NCI-H2196 treated with DMSO at 0.1 percent for 48 hours (cell line): ENCODE results near the gene SLC24A3.

ENCODE experiments used
- DNase-seq: peaks from one replicate; lab custom pipeline; 2025; ENCODE audit not compliant: unreplicated experiment; lab: John Stamatoyannopoulos, UW

The SLC24A3 gene

DNA sequence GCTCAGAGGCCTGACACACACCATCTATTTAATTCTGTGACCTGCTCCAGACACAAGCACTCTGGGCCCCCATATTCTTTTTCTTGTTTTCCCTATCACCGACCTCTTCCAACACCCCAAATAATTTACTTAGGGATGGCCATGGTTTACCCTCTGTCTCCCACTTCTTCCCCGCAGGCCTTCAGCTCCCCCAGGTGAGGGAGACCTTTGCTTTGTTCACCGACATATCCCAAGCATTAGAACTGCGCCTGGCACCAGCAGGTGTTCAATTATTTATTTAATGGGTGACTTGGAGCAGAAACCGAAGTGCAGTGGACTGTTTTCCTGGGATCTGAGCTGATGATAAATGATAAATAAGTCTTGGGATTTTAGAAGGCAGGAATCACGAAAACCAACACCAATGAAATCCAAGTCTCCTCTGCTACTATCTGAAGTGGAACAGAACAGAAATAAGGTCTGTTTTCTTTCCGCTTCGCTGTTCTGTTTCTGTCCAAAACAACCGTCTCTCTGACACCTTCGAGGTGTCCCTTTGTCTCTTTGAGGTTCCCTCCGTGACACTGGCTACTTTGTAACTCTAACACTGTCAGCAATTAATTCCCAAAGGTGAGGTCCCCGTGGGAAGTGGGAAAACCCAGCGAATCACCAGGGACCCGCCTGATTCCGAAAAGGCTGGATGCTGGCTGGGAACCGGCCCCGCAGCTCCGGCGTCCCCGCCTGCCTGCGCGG is 544.5 kb downstream of the SLC24A3 start:
- DNase-seq: no peak

DNA sequence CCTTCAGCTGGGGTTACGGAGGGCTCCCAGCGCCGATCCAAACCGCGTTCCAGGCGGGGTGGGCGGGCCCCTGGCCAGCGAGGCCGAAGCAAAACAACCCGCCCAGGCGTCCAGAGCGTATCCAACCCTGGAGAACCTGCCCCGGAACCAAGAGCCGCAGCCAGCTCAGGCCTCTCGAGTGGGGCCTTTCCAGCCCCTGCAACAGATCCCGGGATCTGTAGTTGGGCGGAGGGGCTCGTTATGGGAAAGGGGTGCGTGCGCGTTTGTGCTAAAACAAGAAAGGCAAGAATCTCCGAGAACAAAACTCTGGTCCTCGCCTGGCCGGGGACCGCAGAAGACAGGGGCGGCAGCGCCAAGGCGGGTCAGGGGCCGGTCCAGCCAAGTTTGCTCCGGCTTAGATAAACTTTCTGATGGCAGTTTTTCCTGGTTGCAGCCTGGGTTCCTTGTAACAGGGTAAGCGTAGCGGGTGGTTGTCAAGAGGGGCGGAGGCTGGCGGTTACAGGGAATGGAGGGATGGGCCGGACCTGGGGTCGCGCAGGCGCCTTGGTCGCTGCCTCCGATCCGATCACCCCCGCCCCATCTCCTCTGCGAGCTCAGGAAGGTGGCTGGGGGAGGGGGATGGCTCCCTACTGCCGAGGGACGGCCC is 545.2 kb downstream of the SLC24A3 start:
- peak; percentile 62 for DNase-seq

DNA sequence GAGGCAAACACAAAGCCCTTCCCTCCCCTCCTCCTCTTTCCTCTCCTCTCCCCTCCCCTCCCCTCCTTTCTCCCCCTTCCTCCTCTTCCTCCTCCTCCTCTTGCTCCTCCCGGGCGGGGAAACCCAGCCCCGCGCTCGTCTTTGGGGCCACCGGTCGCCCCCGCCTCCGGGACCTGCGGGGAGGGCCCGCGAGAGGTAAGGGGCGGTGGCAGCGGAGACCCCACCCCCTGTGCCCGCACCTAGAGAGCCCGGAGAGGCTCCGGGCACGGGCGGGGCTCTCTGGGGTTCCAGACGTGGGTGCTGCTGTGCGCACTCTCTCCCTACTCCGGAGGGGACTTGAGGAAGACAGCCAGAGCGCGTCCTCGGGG is 545.7 kb downstream of the SLC24A3 start, which contains the start of gene RIN2:
Gene RIN2, plus strand, starts transcription at position 126 of the 368 bp plus-strand sequence. CDS start 131,344 bp downstream, outside the sequence.
- DNase-seq: no peak

DNA sequence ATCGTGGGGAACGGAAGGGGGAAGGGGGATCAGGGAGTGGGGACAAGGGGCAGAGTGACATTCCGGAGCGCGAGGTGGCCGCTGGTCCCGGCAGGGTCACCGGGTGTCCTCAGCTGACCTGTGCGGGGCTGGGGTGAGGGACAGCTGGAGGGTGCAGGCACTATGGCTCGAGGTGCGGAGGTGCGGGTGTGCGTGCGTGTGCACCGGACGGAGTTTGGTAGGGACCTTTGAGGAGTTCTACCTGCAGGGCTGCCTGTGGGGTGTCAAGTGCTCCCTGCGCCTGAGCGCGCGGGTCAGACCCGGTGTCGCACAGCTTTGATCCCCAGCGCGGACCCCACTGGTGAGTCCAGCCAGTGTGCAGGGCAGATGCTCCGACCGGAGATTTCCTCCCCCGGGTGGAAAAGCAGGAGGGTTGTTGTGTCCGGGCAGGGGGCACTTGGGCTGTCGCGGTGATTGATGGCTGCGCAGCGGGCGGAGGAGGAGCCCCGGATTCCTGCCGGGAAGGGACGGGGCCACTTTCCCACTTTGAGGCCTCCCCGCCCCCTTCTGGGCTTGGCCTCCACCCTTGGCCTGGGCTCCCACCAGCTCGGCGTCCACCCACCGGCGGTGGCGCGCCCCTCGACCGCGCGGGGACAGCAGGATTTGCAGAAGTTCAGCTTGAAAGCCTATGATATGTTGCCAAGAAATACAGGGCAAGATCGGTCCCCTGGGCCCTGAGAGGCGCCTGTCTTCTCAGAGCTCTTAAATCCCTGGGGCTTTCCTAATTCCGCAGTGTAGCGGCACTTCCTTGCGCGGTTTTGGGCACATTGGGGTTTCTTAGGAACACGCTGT is 546.3 kb downstream of the SLC24A3 start:
- no peak for DNase-seq

DNA sequence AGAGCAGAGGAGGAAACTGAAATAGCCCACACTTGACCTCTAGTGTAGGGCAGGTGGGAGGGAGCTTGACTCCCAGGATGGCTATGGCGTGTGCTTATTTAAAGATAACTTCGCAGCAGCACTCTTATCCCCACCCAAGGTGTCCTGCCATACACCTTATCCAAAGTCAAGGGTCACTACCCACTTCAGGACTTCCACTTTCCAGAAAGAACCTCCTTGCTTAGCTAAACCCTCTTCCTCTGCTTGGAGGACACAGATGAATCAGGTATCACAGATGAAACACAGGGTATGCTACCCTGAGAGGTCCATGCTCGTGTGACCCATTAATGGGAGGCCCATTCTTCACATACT is 547.9 kb downstream of the SLC24A3 start:
- DNase-seq: no peak

DNA sequence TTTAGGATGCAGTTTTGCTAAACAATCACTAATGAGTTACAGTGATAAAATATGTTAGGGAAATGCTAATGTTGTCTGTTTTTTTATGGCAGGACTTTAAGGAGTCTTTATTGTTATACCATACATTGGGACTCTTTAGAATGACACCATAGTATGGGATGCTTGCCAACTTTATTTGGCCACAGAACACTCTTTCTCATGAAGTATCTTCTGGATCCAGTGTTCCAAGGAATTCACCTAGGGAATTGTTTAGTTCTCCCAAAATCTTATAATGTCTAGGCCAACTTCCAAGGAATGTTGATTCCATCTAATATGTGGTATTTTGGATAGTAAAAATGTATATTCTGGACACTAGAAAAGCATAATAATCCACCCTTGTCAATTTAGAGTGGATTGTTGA is 548.9 kb downstream of the SLC24A3 start:
- DNase-seq: no peak

DNA sequence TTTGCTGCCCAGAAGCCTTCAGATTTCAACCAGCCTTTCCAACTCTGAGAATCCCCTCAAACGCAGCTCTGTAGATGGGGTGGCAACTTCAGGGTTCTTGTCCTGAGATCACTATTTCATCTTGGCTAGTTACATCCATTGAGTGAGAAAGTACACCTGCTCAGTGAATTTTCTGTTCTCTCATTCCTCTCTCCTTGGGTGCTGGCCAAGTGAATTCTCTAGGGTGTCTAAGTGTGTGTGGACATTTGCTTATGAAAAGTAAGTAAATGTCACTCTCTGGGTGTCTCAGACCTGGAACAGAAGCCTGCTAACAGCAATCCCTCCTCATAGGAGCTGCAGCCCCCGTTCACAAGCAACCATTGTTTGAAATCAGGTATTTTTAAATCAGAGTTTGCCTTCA is 549.4 kb downstream of the SLC24A3 start:
- DNase-seq: no peak

DNA sequence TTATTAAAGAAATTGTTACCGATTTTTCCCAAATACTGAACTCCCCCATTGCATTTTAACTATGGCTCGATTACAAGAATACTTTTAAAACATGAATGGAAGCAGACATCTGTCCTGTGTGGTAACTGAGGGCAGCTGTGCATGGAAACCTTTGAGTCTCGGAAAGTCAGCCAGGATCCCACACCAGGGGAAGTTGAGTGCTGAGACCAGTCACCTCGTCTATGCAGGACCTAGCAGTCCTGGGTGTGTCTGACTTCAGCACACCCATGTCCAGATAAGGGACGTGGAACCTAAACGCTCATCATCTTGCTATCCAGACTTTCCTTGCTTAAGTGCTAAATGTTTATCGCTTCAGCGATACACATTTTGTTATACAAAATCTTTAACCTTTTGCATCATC is 551.8 kb downstream of the SLC24A3 start:
- no peak for DNase-seq

DNA sequence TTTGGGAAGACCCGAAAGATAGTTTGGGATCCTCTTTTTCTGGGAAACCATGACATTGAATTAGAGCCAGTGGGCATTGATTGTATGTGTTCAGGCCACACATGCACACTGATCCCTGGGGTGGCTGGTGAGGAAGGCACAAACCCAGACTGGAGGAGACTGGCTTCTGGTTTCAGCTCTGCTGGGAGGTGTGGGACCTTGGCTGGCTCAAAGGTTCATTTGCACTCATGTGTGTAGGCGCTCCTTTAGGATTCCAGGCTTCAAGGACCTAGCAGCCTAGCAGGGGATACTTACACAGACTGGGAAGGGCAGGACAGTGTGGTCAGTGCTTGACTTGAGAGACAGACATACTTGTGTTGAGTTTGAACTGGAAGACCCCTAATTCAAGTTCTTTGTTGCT is 552.8 kb downstream of the SLC24A3 start:
- no peak for DNase-seq

DNA sequence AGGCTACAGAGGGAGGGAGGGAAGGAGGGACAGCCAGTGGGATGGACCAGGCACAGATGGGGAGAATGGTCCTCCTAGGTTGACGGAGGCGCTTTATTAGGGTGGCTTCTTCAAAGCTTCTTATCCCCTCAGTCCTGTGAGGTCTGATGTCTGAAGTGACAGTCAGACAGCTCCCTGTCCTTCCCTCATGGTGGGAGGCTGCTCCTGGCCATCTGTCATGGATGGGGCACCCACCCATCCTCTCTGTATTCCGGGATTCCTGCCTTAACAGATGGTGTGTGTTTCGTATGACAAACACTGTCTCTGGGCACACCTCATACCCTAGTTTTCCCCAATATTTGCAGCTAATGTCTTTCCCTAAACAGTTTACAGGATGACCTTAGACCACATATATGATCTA is 553.5 kb downstream of the SLC24A3 start:
- DNase-seq: no peak

DNA sequence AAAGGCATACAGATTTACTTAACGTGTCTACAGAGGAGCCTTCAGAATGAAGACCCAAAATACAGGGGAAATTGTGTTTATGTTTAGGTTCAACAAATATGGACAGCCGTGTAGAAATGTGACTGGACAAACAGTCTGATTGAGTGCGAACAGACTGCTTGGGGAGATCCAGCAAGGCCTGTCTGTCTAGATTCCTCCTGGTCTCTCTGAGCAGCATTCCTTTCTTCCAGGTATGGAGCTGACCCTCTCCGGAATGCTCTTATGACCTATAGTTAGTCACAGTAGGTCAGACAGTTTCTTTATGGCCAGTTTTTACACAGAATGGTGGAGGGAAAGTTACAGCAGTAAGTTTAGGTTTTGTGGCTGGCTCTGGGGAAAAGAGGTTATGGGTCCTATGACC is 554.6 kb downstream of the SLC24A3 start:
- DNase-seq: no peak

DNA sequence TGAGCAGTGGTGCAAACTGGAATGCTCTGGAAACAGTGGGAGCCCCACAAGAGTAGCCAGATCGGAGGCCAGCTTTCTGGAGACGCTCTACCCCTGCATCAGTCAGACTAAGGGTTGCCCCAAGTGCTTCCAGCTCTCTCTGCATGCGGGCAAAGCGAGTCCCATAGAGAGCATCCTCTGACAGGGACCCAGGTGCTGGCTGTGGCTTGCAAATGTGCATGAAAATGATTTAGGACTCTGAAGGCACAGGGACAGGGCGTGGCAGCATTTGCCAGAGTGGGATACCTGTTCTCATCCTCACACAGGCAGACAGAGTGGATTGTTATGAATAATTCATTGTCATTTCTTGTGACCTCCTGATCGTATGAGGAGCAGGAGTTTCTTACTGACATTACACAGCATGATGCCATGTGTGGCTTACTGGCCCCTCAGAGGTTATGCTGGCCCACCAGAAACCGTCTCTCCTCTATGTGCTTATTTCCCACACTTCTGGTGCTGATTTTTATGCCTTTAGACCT is 555.9 kb downstream of the SLC24A3 start:
- DNase-seq: no peak

DNA sequence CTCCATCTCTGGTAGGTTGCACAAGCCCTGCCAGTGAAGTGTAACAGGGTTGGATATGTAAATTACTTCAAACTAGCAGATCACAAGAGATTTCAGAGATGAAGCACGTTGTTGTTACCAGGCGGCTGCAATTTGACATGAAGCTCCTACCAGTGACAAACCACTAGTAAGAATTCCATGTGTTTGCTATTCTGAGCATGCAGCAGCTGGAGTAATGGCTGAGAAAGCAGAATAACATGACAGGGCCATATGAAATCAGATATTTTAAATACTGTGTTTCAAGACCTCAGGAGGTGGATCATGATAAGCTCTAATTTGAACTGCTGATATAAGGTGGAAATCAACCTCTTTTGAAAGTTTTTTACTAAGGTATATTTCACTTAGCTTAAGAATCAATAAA is 557.1 kb downstream of the SLC24A3 start:
- DNase-seq: no peak

DNA sequence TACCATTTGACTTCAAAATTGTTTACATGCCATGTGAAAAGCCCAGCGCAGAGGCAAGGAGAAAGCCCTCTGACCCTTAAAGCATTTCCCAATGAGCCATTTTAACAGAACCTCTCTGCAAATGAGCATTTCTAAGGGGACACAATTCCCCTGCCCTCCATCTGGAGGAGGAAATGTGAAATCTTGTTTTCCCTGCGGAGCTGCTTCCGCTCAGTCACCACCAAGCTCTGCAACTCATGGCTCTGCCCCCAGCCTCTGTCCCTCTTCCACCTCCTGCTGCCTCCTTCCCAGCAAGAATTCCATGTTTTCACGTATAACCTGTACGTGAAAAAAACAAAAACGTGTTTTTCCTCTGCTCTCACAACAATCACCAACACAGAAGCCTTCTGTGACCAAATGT is 557.9 kb downstream of the SLC24A3 start:
- no peak for DNase-seq

DNA sequence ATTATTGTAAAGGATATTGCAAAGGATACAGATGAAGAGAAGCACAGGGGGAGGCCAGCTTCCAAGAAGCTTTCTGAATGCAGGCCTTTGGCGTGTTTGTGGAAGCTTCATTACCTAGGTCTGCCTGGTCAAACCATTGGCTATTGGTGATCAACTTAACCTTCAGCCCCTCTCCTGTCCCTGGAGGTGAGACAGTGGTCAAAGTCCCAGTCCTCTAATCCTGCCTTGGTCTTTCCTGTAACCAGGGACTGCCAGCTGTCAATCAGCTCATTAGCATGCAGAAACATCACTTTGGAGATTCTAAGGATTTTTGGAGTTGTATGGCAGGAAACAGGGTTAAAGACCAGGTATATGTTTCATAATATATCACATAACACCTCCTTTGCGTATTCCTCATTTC is 558.6 kb downstream of the SLC24A3 start:
- no peak for DNase-seq
